Amniotic stem cell (primary cell): ENCODE data around the gene FILIP1L.

ENCODE experiments used
- DNase-seq: peaks from one replicate; lab custom pipeline; 2025; lab: John Stamatoyannopoulos, UW

Gene FILIP1L

DNA sequence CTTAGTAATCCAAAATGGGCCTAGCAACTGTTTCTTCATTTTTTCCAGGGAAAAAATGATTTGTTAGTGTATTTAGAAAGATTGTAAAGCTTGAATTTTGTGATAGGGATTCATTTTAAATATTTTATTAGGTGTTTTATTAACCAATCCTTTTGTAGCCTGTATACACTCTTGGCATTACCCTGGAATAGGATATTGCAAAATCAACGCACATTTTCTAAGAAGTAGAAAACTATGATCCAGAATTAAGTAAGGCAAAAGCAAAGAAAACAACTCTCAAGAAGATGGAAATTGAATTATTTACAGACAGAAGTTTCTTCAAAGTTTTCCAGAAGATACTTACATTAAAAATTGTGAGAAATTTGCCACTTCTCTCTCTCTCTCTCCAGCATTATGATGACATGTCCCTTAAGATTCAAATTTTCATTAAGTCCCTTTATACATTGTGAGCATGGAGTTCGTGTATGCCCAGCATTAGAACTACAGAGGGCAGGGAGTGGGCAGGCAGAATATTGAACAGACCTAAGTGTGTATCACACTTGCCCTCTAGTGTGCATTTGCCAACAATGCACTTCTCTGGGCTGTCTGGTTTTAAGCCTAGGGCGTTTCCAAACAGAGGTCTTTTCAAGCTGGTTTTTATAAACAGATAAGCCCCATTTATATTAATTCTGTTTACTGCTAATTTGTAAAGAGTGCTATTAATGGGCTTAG, 325.1 kb downstream of the FILIP1L start:
- DNase-seq: peak; percentile 40
